ENCODE measurements around the gene CHTF18. TPM values are rescaled to one million over a fixed set of nuclear protein-coding genes. Genes with fewer than 3 reads are reported as not detected.

The CHTF18 gene
- total and polyA plus RNA-seq, 9 of the 15 experiments (the other 6 are each of a cell fraction or from before 2014, with no cell fraction given), result 2.5 to 123 (median 17.0) TPM

DNA sequence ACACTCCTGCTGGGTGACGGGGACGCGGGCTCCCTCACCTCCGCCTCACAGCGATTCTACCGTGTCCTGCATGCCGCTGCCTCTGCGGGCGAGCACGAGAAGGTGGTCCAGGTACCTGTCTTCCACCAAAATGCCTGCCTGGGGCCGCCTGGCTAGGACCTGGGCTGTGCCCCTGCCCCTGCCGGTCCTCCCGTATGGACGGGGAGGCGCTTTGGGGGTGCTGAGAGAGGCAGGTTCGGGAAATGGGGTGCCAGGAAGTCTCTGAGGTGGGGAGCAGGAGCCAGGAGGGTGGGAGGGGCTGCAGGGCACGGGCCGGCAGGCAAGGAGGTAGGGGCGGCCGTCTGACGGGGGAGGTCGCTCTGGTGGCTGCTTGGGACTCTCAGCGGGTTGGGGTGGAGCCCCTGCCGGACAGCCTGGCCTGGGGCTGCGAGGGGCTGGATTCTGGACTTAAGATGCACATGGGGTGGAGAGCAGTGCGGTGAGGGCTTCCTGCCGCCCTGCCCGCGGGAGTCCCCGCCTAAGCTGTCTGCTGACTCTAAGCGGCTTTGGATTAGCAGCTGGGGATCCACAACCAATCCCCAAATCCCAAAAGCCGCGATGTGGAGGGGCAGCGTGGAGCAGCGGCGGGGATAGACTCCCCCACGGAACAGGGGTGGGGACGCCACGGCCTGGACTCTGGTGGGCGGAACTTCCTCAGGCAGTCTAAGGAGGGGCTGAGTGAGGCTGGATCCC is 5.8 kb downstream of the CHTF18 start:
- Histone ChIP-seq H3K9me1 (ENCODE audit: control insufficient read depth, insufficient read depth, low read length) (no peaks in the 10 kb centered on the region), H3K27ac (ENCODE audit: extremely low read depth, low read depth, low read length) (no peak overlapping the region), H3K36me3 (ENCODE audit: control insufficient read depth, insufficient read depth, low read length) (peaks cover 69% of the 10 kb centered on the region; the same call in 2 of the 3 replicates), H3K27me3 (ENCODE audit: control insufficient read depth in 2 of 2, insufficient read depth in 2 of 2, low read length in 2 of 2) (no peaks in the 10 kb centered on the region), H3K4me2 (ENCODE audit: insufficient read depth, low read length) (no peak overlapping the region), H3K79me2 (ENCODE audit: control insufficient read depth, insufficient read depth, low read length) (peaks cover 8% of the 10 kb centered on the region), H2AFZ (ENCODE audit: low read depth, low read length) (no peak overlapping the region), H3K9ac (ENCODE audit: insufficient read depth in 1 of 2, low read depth in 2 of 2, low read length in 2 of 2) (peak overlapping the region in 1 of 2 experiments; percentile 1; a peak in 2 of 4 replicates), H3K4me1 (replicated peaks in 1 of 2; ENCODE audit: control insufficient read depth in 2 of 2, insufficient read depth in 2 of 2, low read length in 2 of 2) (peaks cover 3 to 89% of the 10 kb centered on the region in 2 experiments; a peak in 3 of 5 replicates), H3K4me3 (no peak overlapping the region), H3K9me3 (replicated peaks; ENCODE audit: control insufficient read depth, insufficient read depth, low read depth, low read length) (no peaks in the 10 kb centered on the region), H4K20me1 (replicated peaks; ENCODE audit: control insufficient read depth, insufficient read depth, low read length) (0 out of 2 replicates have a peak, but pooled peaks cover 2% of the 10 kb centered on the region)
- 85% methylated on average over 33 of the region's 40 CpGs for WGBS (ENCODE audit: insufficient coverage, low coverage, missing lambda C conversion rate)
- TF ChIP-seq U2AF1 (optimal IDR thresholded peaks at IDR 0.05; ENCODE audit: low read depth, low read length) (no peak), RBFOX2 (IDR thresholded peaks at IDR 0.05; ENCODE audit: low read depth, low read length) (peak; percentile 17; the same call in 1 of the 2 replicates), POLR2G (IDR thresholded peaks at IDR 0.05; ENCODE audit: low read depth, low read length) (peak; percentile 25)
- TF ChIP-seq, protein P1, sequence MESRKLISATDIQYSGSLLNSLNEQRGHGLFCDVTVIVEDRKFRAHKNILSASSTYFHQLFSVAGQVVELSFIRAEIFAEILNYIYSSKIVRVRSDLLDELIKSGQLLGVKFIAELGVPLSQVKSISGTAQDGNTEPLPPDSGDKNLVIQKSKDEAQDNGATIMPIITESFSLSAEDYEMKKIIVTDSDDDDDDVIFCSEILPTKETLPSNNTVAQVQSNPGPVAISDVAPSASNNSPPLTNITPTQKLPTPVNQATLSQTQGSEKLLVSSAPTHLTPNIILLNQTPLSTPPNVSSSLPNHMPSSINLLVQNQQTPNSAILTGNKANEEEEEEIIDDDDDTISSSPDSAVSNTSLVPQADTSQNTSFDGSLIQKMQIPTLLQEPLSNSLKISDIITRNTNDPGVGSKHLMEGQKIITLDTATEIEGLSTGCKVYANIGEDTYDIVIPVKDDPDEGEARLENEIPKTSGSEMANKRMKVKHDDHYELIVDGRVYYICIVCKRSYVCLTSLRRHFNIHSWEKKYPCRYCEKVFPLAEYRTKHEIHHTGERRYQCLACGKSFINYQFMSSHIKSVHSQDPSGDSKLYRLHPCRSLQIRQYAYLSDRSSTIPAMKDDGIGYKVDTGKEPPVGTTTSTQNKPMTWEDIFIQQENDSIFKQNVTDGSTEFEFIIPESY (CRISPR knock-in tag; IDR thresholded peaks at IDR 0.05), result peak; percentile 88
- no TSS peak for BruUV-seq (replicated peaks)
- ChIA-PET CTCF (ENCODE audit: low intra/inter-chr PET ratio) (no interaction called here), POLR2A (no interaction called here)
- in situ Hi-C loops (cut with MboI), result no loop called here
- no peak for ATAC-seq
- DNase-seq (ENCODE audit: extremely low read depth in 1 of 4, low spot score in 3 of 4), result peak in 1 of 4 experiments; percentile 45
- FAIRE-seq, result no peak
- intact Hi-C loops (cut with micrococcal nuclease), result no loop called here
